IPS-15b (cell line): ENCODE measurements around the gene RRBP1.
"Not testable (repeated sequence)": the region's sequence is repeated elsewhere in the genome, so short reads cannot be mapped to it uniquely, and the experiment has no call there.

Source experiments
- H3K27me3 ChIP-seq: one replicate; pipeline ENCODE4 v1.6.1; 2013; ENCODE audit warnings: low read length; ENCODE audit not compliant: control insufficient read depth, insufficient read depth
- H3K36me3 ChIP-seq: one replicate; pipeline ENCODE4 v1.6.1; 2013; ENCODE audit warnings: low read length; ENCODE audit not compliant: control insufficient read depth, insufficient read depth
- H3K4me1 ChIP-seq: one replicate; pipeline ENCODE4 v1.6.1; 2013; ENCODE audit warnings: mild to moderate bottlenecking, low read length; ENCODE audit not compliant: control insufficient read depth, insufficient read depth
- H3K4me3 ChIP-seq: one replicate; pipeline ENCODE4 v1.5.1; 2013; ENCODE audit warnings: low read depth, low read length
- H3K9ac ChIP-seq: one replicate; pipeline ENCODE4 v1.6.1; 2013; ENCODE audit warnings: low read depth, mild to moderate bottlenecking, low read length
- H3K9me3 ChIP-seq: one replicate; pipeline ENCODE4 v1.6.1; 2013; ENCODE audit warnings: mild to moderate bottlenecking, low read length; ENCODE audit not compliant: control insufficient read depth, insufficient read depth

Gene RRBP1

GRCh38 chr20:17666481-17666880, 15.6 kb downstream of the RRBP1 start:
- no peaks in the 10 kb centered on the region for H3K36me3 ChIP-seq
- H3K9me3 ChIP-seq, result no peaks in the 10 kb centered on the region
- no peak overlapping the region for H3K4me3 ChIP-seq
- H3K27me3 ChIP-seq, result no peaks in the 10 kb centered on the region
- peaks cover 8% of the 10 kb centered on the region for H3K4me1 ChIP-seq
- H3K9ac ChIP-seq, result no peak overlapping the region

DNA sequence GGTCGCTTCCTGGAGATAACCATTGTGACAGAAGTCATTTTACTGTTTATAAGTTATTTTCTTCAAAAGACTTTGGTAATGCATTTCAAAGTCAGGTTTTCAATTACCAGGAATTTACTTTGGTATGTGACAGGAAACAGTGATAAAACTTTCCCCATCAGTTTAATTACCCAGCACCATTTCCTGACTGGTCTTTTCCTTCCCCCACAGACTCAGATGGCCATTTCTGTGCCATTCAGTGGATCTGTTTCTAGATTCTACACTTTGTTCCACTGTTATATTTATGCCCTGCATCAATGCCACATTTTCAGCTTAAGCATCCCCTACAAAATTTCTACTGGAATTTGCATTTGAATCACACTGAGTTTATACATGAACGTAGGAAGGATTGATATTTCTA, 16.3 kb downstream of the RRBP1 start:
- H3K4me1 ChIP-seq, result peaks cover 8% of the 10 kb centered on the region

GRCh38 chr20:17664025-17664633, 17.9 kb downstream of the RRBP1 start:
- H3K4me3 ChIP-seq, result no peak overlapping the region
- no peak overlapping the region for H3K9ac ChIP-seq
- H3K4me1 ChIP-seq, result no peaks in the 10 kb centered on the region
- H3K27me3 ChIP-seq, result no peaks in the 10 kb centered on the region
- no peaks in the 10 kb centered on the region for H3K36me3 ChIP-seq
- H3K9me3 ChIP-seq, result no peaks in the 10 kb centered on the region

More for the DNA sequence above, 16.3 kb downstream of the RRBP1 start:
- Histone ChIP-seq H3K27me3 (no peaks in the 10 kb centered on the region), H3K9ac (no peak overlapping the region), H3K4me3 (no peak overlapping the region), H3K36me3 (no peaks in the 10 kb centered on the region), H3K9me3 (no peaks in the 10 kb centered on the region)

DNA sequence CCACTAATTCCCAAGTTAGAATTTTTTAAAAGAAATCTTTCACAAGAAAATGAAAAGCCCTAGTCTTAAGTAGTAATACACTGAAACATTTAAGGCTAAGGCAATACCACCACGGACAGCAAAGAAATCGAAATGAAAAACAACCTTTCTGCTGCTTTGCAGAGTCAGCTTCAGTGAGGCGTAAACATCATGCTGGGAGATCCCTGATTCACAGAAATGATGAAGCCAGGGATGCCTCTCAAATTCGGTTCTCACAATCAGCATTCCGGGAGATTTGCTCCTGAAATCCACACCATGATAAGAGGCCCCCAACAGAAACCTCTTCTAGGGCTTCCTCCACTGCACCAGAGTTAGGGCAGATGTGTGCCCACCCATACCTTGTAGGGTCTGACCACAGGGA, 18.6 kb downstream of the RRBP1 start:
- H3K9me3 ChIP-seq, result no peaks in the 10 kb centered on the region
- no peaks in the 10 kb centered on the region for H3K4me1 ChIP-seq
- H3K27me3 ChIP-seq, result no peaks in the 10 kb centered on the region
- no peak overlapping the region for H3K4me3 ChIP-seq
- peaks cover 3% of the 10 kb centered on the region for H3K36me3 ChIP-seq
- H3K9ac ChIP-seq, result no peak overlapping the region

GRCh38 chr20:17663040-17663399, 19.0 kb downstream of the RRBP1 start:
- H3K36me3 ChIP-seq, result peaks cover 7% of the 10 kb centered on the region
- H3K4me1 ChIP-seq, result no peaks in the 10 kb centered on the region
- no peak overlapping the region for H3K9ac ChIP-seq
- H3K4me3 ChIP-seq, result no peak overlapping the region
- no peaks in the 10 kb centered on the region for H3K27me3 ChIP-seq
- no peaks in the 10 kb centered on the region for H3K9me3 ChIP-seq

GRCh38 chr20:17662333-17663039, 19.6 kb downstream of the RRBP1 start:
- peaks cover 9% of the 10 kb centered on the region for H3K36me3 ChIP-seq

GRCh38 chr20:17661121-17661744, 20.8 kb downstream of the RRBP1 start:
- Histone ChIP-seq H3K4me3 (no peak overlapping the region), H3K9me3 (no peaks in the 10 kb centered on the region), H3K27me3 (no peaks in the 10 kb centered on the region), H3K4me1 (peaks cover 3% of the 10 kb centered on the region), H3K36me3 (peaks cover 9% of the 10 kb centered on the region), H3K9ac (no peak overlapping the region)

More at GRCh38 chr20:17662333-17663039, 19.6 kb downstream of the RRBP1 start:
- no peak overlapping the region for H3K4me3 ChIP-seq
- no peak overlapping the region for H3K9ac ChIP-seq
- H3K4me1 ChIP-seq, result no peaks in the 10 kb centered on the region
- H3K9me3 ChIP-seq, result no peaks in the 10 kb centered on the region
- H3K27me3 ChIP-seq, result no peaks in the 10 kb centered on the region

DNA sequence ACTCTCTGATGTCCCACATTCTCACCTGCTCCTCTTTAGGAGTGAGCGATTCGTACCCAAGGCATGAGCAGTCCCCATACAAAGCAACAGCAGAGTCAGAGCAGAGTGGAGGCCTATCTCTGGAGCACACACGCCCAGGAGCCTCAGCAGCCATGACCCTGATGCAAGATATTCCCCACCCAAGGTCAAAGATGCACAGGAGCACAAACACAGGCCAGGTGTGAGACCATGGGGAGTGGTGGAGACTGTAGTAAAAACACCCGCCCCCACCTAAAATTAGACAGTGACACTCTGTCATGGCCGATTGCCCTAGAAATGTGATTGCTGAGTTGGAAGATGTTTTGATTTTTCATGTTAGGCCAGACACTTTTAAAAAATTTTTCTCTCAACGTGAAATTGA, 21.4 kb downstream of the RRBP1 start:
- H3K4me3 ChIP-seq, result no peak overlapping the region
- peaks cover 9% of the 10 kb centered on the region for H3K36me3 ChIP-seq
- no peaks in the 10 kb centered on the region for H3K9me3 ChIP-seq
- H3K27me3 ChIP-seq, result no peaks in the 10 kb centered on the region
- H3K9ac ChIP-seq, result no peak overlapping the region
- peaks cover 9% of the 10 kb centered on the region for H3K4me1 ChIP-seq

GRCh38 chr20:17659801-17660200, 22.2 kb downstream of the RRBP1 start:
- no peaks in the 10 kb centered on the region for H3K9me3 ChIP-seq
- peaks cover 15% of the 10 kb centered on the region for H3K4me1 ChIP-seq
- no peaks in the 10 kb centered on the region for H3K27me3 ChIP-seq
- H3K9ac ChIP-seq, result no peak overlapping the region
- no peak overlapping the region for H3K4me3 ChIP-seq
- H3K36me3 ChIP-seq, result peaks cover 9% of the 10 kb centered on the region

- H3K36me3 ChIP-seq, H3K27me3 ChIP-seq, H3K9me3 ChIP-seq, H3K9ac ChIP-seq, H3K4me3 ChIP-seq: not testable (repeated sequence)
- H3K4me1 ChIP-seq, result peaks cover 15% of the 10 kb centered on the region
These were observed 22.7 kb downstream of the RRBP1 start for GRCh38 chr20:17659344-17659743.

DNA sequence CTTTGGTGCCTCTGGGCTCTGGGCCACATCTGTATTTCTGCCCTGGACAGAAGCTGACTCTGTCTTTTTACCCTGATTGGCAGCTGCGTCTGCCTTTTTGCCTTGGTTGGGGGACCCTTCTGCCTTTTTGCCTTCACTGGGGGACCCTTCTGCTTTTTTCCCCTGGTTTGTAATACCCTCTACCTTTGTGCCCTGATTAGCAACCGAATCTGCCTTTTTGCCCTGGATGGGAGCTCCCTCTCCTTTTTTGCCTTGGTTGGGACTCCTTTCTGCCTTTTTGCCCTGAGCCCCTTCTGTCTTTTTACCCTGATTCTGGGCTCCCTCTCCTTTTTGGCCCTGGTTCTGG, 23.4 kb downstream of the RRBP1 start:
- Histone ChIP-seq H3K4me1 (peaks cover 15% of the 10 kb centered on the region), H3K27me3 (no peaks in the 10 kb centered on the region), H3K4me3 (no peak overlapping the region), H3K36me3 (peaks cover 9% of the 10 kb centered on the region), H3K9ac (no peak overlapping the region), H3K9me3 (no peaks in the 10 kb centered on the region)
